Activated CD4-positive, CD25-positive, alpha-beta regulatory T cell treated with anti-CD3 and anti-CD28 coated beads, Interleukin-2, amount 50 U/mL, for 16 hours (primary cell): ENCODE data around the gene DNAJB1.

Experiments
- DNase-seq: peaks from one replicate; pipeline ENCODE4 v3.0.0-alpha.2; 2020; ENCODE audit warnings: low read depth, low spot score

DNAJB1 gene

DNA sequence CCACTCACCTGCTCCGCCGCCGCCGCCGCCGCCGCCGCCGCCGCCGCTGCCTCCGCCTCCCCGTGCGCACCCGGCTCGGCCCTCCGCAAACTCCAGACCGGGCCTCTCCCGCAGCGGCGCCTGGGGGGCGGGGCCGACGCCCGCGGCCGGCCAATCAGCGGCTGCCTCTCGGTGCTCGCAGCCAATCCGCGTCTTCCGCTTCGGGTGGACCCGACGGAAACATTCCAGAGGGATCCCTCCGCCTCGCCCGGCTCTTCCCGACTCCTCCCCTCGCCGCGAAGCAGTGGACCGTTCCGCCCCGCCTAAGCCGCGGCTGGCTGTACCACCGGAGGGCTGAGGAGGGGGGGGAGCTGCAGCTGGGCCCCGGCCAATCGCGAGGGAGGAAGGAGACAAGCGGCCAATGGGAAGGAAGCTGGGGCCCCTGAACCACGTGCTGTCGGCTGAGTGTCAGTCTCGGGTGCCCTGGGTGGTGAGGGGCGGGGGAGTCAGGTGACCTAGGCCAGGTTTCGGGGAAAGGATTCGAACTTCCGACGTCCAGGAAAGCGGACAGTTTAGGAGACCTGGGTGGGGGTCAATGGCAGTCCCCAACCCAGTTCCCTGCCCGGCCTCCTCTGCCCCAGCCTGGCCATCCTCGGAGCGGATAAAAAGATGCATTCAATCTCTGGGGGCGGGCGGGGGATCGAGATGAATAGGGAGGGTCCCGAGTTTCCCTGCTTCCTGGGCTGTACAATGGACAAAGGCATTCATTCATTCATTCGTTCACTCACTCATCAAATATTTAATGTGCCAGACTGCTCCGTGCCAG, 22.0 kb downstream of the DNAJB1 start, which contains the start of gene GIPC1:
GIPC1 (minus strand) TSS at position 99 of the 805 bp plus-strand sequence. CDS start 13,151 bp downstream, outside the sequence.
- peak; percentile 63 for DNase-seq

- no peak for DNase-seq
Measured at GRCh38 chr19:14495672-14496028, 22.5 kb downstream of the DNAJB1 start.

- DNase-seq, result no peak
Measured at GRCh38 chr19:14494910-14495671, 23.1 kb downstream of the DNAJB1 start.

- DNase-seq, result no peak
Measured at GRCh38 chr19:14494411-14494810, 23.8 kb downstream of the DNAJB1 start.

GRCh38 chr19:14492756-14493337, 25.4 kb downstream of the DNAJB1 start:
- DNase-seq, result no peak

- DNase-seq, result no peak
Measured at GRCh38 chr19:14487370-14488125, 30.6 kb downstream of the DNAJB1 start.

DNA sequence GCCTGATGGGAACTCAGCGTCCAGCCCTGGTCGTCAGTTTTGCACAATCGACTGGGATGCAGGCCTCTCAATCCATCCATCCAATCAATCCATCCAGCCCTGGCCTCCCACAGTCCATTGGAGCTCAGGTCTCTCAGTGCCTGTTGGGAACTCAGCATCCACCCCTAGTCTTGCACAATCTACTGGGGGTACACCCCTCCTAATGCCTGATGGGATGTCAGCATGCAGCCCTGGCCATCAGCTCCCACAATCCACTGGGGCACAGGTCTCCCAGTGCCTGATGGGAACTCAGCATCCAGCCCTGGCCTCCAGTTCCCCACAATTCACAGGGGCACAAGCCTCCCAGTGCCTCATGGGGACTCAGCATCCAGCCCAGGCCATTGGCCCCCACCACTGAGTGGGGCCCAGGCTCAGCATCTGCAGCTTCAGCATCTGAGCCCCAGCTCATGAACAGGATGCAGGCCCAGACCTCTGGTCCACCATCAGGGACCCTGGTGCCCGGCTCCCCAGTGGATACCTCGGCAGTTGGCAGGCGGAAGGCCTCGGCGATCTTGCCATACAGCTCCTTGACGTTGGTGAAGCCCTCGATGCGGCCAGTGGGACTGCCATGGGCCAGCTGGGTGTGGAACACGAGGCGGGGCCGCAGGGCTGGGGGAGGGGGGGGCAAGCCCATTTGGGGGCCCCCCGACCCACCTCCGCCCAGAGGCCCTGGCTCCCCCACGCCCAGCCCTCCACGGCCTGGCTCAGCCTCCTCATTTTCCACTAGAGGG, 35.8 kb downstream of the DNAJB1 start:
- DNase-seq, result no peak

DNA sequence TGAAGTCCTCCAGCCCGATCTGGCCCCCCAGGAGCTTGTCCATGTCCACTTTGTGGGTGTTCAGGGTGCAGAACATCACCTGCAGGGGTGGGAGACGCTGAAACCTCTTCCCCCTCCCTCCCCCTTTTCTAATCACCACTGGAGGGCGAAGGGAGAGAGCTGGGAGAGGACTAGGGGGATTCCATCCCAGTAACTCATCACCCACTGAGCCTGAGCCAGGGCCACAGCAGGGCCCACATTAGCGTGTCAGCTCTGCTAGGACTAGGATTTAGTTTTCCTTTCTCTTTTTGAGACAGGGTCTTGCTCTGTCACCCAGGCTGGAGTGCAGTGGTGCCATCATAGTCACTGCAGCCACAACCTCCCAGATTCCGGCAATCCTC, 37.5 kb downstream of the DNAJB1 start:
- DNase-seq, result no peak

- peak; percentile 42 for DNase-seq
Measured at GRCh38 chr19:14479975-14480699, 38.1 kb downstream of the DNAJB1 start.

DNA sequence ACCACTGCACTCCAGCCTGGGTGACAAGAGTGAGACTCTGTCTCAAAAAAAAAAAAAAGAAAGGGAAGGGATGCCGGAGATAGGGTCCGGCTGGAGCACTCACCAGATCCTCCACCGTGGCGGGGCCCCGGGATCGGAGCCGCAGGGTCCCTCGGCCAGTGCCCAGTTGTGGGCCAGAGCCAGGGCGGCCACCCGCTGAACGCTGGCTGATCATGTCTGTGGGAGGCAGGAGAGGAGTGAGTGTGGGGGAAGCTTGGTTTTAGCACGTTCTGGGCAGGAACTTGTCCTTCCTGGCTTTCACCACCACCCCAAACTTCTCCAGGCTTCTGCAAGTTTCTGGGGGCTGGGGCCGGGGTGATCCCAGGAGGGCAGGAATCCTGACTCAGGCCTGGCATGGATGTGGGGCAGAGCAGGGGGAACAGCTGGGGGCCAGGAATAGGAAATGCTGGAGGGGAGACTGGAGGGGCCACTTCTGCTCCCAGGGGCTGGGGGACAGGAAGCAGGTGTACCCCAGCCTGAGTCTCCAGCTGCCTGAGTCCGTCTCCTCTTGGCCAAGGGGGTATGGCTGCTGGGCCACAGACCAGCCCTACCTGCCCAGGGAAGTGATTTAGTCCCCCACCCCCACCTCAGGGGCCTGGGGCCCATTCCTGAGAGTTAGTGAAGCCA, 38.8 kb downstream of the DNAJB1 start:
- no peak for DNase-seq

DNA sequence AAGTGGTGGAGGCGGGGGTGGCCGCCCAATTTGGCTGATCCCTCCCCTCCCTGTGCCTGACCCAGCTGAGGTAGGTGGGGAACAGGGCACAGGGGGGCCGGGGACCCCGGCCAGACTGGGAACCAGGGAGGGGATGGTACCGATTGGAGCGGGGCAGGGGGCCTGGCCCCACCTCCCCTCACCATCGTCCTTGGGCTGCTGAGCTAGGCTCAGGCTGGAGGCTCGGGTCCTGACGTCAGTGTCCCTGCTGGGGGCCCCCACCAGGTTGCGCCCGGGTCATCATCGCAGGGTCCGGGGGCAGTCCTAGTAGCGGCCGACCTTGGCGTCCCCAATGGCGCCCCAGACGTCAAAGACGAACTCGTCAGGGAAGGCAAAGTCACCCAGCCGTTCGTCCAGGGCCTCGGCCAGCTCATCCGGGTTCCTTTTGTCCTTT, 40.1 kb downstream of the DNAJB1 start:
- DNase-seq, result no peak

GRCh38 chr19:14477418-14478112, 40.6 kb downstream of the DNAJB1 start:
- DNase-seq, result no peak

- no peak for DNase-seq
Measured at GRCh38 chr19:14476673-14477401, 41.4 kb downstream of the DNAJB1 start.

DNA sequence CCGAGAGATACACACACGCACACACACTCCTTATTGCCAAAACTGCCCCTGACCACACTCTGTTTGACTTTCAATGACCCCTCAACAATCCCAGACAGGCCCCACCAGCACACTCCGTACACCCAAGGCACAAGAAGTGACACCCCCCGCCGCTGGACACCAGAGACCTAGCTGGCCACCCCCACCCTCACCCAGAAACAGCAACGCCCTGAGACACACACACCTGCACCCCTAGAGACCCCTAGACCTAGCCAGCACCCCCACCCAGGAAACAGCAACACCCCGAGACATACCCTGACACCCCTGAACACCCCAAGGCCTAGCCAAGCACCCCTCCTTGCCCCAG, 41.9 kb downstream of the DNAJB1 start:
- no peak for DNase-seq

DNA sequence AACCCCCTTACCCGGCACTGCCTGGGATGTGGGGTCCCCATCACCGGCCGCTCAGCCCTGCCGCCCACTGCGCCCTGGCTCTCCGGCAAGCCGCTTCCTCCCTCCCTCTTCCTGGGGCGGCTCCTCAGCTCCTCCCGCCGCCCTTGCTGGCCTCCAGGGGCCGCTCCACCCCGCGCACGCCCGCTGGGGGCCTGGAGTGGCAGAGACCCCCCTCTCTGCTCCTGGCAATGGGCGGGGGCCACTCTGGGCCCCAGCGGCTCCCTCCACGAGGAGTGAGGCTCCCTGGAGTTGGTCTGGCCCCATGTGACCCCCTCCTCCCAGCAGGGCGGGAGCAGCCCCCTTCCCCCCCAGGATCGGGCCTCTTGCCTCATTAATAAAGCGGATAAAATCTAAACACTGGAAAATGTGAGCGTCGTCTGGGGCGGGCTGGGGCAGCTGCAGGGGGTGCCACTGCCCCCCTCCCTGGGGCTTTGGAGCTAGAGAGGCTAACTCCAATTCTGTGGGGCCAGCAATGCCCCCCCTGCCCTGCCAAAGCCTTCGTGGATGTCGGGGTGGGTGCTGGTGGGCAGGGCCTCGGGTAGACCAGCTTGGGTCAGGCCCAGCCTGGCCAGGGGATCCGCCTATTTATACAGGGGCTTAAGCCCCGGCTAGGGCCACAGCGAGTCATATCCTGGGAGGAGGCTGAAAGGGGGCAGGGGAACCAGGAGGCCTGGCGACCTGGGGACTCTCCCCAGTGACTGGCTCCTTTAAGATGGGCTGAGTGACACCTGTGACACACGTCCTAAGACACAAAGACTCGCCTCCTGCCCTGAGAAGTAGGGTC, 42.7 kb downstream of the DNAJB1 start, which contains the start of gene PTGER1:
PTGER1 (minus strand) TSS at position 104 of the 823 bp plus-strand sequence. CDS start 1,034 bp downstream, outside the sequence.
- no peak for DNase-seq

- no peak for DNase-seq
Measured at GRCh38 chr19:14474827-14475226, 43.4 kb downstream of the DNAJB1 start.

GRCh38 chr19:14473978-14474578, 44.1 kb downstream of the DNAJB1 start:
- DNase-seq, result no peak
